Medulla oblongata (tissue), 1 donor: Measurements from ENCODE around the gene AP3B2.
A peak's percentile ranks its signal among the peaks of the same experiment; 100 is the strongest.

Experiments
- DNase-seq: peaks from one replicate; pipeline ENCODE4 v3.0.0-alpha.2; 2015; ENCODE audit errors: extremely low spot score

AP3B2 gene

DNA sequence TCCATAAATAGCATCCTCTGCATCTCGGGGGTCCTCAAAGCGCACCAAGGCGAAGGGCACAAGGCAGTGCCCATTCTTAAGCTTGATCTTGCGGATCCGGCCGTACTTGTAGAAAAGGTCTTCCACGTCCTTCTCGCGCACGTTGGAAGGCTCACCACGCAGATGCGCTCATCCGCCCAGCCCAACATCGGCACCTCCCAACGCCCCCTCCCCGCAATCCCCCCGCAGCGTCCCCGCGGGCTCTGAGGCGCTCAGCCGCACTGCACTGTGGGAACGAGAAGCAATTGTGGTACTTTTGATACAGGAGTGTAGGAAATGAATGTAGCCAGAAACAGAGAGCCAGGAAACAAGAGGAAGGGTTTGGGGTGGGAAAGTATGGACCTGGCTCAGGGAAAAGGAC, 17.5 kb downstream of the AP3B2 start:
- no peak for DNase-seq

DNA sequence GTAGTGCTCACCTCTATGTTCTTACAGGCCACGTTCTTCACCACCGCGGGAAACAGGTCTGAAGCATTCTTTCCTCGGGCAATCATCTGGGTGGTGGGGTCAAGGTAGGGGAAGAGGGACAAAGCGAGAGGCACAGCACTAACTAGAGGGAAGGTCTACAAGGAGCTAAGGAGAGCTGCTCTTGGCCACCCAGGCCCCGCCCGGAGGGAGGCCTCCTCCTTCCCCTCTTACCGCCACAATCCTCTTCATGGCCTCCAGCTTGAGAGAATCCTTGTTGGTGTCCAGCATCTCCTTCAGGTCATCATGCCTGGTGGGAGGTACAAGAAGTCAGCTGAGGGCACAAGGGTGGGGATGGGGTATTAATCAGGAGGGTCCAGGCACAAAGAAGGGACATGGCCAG, 20.5 kb downstream of the AP3B2 start:
- no peak for DNase-seq

DNA sequence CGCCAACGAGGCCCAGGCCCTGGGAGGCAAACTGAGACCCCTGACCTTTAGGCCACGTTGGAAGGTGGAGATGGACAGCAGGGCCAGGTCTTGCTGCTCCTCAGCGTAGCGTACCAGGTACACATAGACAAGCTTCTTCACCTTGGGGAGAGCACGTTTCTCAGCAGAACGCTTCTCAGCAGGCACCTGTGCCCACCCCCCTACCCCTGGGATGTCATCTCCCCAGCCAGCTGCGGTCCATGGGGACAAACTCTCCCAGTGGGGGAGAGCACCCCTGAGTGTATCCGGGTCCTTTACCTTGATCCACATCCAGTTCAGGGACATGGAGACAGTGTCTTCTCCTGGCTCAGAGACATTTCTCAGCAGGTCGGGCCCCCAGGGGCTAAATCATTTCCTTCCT, 21.0 kb downstream of the AP3B2 start:
- DNase-seq = no peak

DNA sequence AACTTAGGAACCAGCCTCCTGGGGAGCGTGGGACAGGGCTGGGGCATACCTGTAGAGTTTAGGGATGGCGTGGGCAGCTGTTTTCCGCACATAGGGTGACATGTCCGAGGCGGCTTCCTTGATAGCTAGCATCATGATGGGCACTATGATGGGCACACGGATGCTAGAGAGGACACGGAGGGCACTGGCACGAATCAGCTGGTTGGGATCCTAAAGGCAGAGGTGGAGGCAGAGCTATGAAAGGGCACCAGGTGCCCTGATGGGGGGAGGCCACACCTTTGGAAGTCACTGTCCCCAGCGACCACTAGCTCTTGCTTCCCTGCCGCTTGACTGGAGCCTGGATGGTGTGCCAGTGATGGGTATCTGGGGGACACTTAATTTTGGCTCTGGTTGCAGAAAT, 28.3 kb downstream of the AP3B2 start:
- DNase-seq = no peak

DNA sequence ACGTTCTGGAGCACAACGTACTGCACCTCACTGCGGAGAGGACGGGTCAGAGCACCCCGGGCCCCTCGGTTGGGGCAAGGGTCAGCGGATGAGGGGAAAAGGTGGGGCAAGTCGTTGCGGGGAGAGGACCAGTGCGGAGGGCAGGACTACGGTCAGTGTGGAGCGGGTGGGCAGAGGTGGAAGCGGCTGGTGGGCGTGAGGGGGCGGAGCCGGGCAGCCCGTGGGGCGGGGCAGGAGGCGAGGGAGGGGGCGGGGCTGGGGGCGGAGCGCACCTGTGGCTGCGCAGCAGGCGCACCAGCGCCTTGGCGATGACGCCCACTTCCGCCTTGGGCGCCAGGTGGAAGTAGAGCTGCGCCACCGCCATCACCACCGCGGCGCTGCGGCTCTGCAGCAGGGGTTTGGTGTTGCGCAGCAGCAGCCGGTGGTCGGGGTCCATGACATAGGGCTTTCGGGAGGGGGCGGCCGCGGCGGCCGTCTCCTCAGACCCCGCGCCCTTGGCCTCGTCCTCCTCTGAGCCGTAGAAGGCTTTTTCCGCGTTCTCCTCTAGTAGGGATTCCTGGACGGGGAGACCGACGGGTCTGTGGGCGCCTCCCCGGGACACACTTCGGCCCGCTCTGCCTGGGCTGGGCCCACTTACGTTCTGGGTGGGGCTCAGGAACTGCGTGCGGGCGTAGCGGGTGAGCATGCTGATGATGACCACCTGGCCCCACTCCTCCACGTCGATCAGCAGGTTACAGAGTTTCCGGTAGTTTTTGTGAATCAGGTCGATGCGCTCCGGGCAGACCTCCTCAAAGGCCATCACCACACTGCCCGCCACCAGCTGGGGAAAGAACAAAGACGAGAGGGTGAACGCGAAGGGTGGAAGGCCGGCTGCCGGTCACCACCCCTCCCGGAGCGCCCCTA, 29.2 kb downstream of the AP3B2 start:
- DNase-seq = no peak

DNA sequence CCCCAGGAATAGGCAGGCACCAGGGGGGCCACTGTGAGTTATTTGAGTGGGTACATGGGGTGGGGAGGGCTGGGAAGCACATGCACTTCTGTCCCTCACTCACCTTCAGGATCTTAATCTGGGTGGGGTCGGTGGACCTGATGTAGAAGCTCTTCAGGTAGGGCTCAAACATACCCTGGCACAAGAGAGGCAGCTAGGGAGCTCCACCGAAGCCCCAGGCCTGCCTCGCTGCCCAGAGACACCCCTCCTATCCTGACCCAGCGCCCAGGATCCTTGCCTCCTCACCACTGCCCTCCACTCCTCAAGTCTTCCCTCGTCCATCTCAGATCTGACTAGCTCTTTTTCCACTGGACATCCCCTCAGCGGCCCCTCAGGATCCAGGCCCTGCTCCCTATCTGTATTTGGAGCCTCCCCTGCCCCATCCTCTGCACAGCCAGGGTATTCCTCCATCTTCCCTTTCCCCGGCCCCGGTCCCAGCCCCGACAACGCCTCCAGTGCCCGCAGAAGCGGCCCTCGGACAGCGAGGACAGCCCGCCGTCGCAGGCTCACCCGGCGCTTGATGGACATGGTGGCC, 30.0 kb downstream of the AP3B2 start:
- DNase-seq = no peak

DNA sequence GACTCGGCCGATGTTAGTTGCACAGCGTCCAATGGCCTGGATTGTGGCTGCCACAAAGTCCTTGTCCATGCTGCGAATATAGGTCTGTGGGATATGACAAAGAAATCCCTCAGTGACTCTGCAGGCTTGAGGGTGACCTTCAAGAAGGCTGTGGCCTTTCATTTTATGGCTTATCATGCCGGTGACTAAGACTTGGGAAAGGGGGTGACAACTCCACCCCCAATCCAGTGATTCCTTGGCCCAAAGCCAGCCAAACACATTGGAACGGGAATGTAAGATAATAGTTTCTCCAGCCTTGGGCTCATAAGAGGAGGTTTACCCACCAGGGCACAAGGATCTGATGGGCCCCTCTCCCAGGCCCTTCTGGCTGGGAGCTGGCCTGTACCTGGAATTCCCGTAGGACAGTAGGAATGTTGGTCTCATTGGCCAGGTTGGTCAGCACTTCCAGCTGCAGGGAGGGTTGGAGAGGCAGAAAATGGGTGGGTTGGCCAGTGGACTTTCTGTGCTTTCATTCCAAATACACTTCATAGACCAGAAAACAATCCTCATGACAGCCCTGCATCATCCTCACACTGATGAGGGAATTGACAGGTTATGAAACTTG, 31.9 kb downstream of the AP3B2 start:
- DNase-seq = no peak

DNA sequence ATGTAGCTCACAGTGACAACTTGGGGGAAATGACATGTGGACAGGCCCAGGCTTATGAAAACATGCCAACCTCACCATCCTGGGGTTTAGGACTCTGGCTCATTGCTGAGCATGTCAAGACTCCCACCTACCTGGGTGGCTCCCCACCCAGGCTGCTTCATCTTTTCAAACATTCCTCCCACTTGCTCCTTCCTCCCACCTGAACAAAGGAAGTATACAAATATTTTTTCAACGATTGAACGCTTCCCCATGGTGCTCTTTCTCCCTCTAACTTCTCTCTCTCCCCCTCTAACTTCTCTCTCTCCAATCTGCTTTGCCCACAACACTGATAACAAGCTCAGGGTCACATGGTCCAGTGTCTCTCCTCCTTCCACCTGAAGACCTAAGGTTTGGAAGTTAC, 34.8 kb downstream of the AP3B2 start:
- DNase-seq = no peak

DNA sequence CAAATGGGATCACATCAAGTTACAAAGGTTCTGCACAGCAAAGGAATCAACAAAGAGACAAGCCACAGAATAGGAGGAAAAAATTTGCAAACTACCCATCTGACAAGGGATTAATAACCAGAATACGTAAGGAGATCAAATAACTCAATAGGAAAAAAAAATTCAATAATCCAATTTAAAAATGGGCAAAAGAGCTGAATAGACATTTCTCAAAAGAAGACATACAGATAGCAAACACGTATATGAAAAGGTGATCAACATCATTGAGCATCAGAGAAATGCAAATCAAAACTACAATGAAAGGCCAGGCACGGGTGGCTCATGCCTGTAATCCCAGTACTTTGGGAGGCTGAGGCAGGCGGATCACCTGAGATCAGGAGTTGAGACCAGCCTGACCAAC, 39.0 kb downstream of the AP3B2 start:
- DNase-seq = no peak

DNA sequence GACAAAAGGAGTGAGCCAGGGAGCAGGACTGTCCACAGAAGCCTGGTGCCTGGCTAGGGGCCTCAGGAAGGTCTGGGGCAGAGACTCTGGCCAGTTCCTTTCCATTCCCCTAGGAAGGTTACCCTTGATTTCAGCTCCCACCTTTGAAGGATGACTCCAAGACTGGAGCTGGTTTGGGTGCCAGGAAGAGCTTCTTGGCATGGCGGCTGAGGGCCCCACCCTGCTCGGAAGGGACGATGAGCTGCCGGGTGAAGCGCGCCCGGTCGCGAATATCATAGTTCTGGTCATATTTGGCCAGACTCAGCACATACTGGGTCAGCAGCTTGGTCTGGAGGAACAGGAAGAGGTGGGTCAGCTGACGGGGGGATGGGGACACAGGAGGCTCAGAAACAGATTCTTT, 43.1 kb downstream of the AP3B2 start:
- no peak for DNase-seq

DNA sequence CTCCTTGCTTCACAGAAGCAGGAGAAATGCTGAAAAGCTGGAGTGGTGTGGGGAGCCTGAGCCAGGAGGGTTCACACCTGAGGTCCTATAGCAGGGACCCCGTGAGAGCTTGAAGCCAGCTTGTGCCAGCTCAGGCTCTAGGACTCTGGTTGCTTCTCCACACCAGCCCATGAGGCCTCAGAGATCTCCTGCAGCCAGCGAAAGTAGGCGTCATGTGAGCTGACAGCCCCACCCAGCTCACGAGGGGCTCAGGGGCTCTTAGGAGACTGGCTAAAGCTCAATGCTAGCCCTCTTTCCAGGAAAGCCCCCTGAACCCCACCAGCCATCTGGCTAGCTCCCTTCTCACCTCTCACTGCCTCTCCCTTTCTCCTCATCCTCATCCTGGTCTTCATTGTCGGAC, 45.7 kb downstream of the AP3B2 start:
- no peak for DNase-seq

DNA sequence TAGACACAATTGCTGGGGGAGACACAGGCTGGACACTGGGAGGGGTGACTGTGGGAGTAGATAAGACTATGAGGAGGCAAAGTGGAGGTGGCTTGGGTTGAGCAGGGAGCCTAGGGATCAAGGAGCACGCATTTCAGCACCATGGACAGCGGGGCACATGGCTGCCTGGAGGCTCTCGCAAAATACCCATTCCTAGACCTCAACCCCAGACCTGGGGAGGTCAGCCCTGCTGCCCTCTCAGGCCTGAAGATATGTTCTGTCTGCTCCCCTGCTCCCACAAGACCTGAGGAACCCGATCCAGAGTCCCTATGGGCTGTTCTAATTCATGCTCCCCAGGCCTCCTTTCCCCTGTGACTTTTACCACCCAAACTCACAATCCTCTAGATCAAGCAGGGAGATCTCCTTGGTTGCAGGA, 46.5 kb downstream of the AP3B2 start:
- DNase-seq = no peak

DNA sequence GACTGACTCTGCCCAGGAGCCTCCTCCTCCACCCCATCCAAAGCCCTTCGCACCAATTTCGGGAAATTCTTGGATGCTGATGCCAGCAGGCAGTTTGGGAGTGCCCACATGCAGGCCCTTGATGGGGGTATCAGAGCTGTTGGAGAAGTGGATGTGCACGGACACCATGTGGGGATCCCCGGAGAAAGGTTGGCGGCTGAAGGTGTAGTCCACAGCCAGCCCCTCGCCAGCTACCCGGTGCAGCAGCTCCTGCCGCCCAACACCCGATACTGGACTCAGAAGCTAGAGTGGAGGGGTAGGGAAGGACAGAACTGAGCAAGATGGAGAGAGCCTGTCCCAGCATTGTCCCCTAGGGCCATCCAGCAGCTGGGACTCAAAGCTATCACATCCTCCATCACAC, 47.0 kb downstream of the AP3B2 start:
- no peak for DNase-seq

DNA sequence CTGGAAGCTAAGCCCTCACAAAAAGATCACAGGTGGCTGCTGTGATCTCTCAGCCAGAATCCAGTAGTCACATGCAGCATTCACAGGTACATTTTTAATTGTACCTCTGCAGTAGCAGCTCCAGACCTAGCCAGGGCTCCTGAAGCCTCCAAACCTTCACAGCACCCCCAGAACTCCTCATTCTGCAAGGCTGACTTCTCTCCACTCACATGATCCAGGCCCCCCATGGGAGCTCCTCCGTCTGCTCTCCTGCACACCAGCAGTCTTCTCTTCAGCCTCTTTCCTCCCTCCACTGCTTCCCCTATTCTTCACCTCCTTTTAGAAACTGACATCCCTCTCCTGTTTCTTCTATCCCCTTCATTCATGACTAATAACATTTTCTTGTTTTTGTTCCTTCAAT, 49.3 kb downstream of the AP3B2 start:
- no peak for DNase-seq

DNA sequence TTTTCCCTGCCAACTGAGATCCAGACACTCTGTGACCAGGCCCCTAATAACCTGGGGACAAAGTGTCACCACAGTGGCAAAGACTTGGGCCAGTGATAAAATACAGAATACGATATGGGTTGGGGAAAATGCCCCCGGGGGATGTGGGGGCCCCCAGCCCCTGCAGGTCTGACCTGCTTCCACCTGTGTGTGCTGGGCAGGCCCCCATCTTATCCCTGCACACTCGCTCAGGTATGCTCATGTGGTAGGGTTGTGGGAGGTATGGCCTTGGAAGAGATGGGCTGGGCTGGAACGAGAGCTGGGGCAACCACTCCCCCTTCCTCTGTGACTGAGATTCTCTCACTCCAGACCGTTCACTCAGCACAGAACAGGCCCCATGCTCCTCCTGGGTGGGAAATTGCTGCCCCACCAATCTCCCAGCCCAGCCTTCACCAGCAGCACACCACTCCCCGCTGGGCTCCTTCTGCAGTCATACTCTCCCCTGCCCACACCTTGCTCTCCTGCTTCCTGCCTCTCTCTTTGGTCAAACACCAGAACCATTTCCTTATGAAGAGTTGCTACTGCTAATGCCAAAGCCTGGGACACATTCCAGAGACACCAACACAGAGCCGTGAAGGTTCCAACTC, 52.9 kb downstream of the AP3B2 start:
- no peak for DNase-seq

DNA sequence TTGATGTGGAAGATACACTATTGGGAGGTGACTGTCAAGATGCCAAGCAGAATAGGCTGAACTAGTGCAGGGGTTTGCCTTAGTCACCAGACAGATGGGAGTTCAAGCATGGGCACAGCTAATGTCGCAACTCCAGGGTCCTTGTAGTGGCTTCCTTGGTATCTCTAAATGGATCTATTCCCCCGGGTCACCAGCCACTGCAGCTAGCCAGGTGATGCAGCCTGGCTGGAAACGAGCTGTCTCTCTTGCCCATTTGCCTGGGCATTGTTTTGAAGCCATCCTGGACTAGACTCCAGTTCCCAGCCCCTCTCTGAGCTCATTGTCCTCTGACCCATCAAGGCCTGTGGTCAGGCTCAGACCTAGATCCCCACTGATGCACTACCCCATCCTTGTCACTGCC, 54.1 kb downstream of the AP3B2 start:
- no peak for DNase-seq

DNA sequence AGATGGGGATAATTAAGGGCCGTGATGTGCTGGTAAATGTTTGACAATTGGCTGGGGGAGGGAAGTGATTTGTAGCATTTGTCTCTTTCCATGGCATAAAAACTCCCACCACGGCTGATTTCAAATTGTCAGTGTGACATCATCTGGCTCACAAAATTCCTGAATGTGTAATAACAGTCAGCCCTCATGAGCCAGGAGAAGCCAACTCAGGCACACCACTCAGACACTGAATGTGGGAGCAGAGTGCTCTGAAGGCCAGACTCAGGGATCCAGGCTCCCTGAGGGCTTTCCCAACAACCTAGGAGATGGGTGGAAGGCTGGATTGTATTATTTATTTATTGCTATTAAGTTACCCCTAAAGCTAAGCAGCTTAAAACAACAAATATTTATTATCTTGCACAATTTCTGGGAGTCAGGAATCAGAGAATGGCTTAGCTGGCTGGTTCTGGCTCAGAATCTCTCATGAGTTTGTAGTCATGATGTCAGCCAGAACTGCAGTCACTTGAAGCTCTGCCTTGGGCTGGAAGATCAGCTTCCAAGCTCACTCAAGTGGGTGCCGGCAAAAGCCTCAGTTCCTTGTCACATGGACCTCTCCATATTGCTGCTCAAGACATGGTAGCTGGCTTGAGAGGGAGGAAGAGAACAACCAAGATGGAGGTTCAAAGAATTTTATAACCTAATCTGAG, 56.0 kb downstream of the AP3B2 start:
- no peak for DNase-seq

DNA sequence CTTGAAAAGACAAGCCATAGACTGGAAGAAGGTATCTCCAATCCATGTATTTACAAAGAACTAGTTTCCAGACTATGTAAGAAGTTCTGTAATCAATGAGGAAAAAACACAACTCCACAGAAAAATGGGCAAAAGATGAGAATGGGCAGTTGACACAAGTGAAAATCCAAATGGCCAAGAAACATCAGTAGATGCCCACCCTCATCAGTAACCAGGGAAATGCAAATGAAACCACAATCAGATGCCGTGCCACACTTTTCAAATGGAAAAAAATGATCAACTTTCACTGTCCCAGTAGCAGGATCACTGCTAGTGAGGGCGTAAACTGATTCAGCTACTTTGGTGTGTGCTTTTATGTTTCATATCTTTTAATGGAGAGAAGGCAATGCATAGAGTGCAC, 58.0 kb downstream of the AP3B2 start:
- no peak for DNase-seq

DNA sequence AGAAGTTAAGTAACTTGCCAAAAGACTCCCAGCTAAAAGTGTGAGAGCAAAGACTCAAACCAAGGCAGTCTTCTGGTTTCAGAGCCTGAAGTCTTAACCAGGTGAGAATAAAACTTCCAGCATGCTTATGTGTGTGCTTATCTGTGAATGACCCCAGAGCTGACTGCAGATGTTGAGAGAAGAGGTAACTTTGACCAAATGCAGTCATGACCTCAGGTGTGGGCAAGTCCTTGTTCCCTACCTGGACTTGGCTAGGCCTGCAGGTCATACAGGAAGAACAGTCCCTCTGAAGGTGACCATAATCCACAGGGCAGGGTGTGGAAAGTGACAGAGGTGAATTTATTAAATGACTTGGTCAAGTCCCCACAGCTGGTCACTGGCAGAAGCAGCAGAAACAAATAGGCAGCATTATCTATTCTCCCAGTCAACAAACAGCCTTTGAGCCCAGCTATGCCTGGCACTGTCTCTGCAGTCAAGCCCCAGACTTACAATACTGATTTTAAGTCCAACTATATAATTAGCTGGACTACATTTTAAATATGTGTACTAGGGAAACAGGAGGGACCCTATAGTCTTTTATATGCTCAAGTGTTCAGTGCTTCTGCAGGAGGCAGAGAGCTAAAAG, 59.5 kb downstream of the AP3B2 start:
- peak; percentile 87 for DNase-seq

DNA sequence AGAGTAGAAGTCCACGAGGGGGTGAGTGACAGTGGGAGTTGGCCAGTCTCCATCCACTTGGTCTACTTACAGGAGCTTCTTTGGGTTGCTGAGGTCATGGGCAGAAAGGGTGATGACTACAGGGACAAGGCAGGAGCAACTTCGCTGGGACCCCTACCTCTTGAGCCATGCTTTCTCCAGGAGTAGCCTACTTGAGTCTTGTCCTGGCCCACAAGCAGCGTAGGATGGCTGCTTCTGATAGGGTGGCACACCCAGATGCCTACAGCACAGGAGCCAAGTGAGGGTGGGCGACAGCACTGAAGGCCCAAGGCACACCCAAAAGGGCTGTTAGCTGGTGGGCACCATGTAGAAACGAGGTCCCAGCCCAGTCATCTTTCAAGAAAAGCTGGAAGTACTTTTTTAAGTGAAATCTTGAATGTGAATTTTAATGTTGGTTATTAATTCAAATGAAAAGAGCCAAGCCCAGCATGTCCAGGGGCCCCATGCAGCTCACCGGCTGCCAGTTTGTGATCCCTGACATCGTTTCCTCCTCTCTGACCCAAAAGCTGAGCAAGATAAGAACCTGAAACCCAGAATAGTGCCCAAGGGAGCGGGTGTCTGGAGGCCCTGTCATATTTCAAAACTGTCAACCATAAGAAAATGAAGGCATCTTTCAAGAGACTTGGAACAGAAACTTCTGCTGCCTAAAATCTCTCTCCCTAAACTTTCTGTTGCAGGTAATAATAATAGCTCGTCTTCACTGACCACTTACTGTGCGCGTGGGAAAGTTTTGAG, 60.3 kb downstream of the AP3B2 start:
- DNase-seq = peak; percentile 14
